GM12865 (cell line): ENCODE data around the gene RNMT.
A peak's percentile ranks its signal among the peaks of the same experiment; 100 is the strongest.

Source experiments
- DNase-seq: peaks from one replicate; pipeline ENCODE4 v3.0.0; 2010; ENCODE audit warnings: low read depth
- H3K4me3 ChIP-seq: 2 replicates; pipeline ENCODE4 v1.5.1; 2011; ENCODE audit warnings: mild to moderate bottlenecking, low read depth, low read length, control low read depth
- CTCF ChIP-seq: IDR thresholded peaks from 2 replicates; pipeline ENCODE4 v1.5.1; 2011; ENCODE audit warnings: low read length, control low read depth, low read depth, inconsistent platforms; ENCODE audit not compliant: insufficient read depth; ENCODE audit errors: missing control alignments

RNMT gene

GRCh38 chr18:13800505-13801259 is 74.2 kb downstream of the RNMT start:
- DNase-seq, result peak; percentile 14
- H3K4me3 ChIP-seq, result no peak overlapping the region
- TF ChIP-seq CTCF, result no peak

DNA sequence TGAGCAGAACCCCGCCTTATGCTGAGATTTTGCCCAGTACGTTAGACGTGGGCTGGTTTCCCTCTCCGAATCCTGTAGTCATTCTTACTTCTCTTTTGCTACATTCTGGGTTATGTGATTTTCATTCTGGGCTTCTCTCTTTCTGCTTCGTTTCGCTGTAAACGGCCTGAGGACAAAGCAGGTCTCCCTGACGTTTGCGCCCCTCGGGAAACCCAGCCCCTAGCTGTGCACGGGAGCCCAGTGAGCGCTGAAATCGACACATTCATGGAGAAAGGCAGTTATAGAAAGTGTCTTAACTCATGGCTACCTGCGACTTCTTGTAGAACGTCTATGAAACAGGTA is 74.8 kb downstream of the RNMT start:
- DNase-seq, result no peak
- no peak overlapping the region for H3K4me3 ChIP-seq
- no peak for TF ChIP-seq CTCF

GRCh38 chr18:13804305-13804704 is 77.8 kb downstream of the RNMT start:
- DNase-seq, result peak; percentile 47
- no peak for TF ChIP-seq CTCF
- no peak overlapping the region for H3K4me3 ChIP-seq

GRCh38 chr18:13808294-13809042 is 82.0 kb downstream of the RNMT start:
- no peak for DNase-seq
- H3K4me3 ChIP-seq, result no peak overlapping the region
- no peak for TF ChIP-seq CTCF

- DNase-seq, result no peak
- TF ChIP-seq CTCF, result no peak
- no peak overlapping the region for H3K4me3 ChIP-seq
These were observed 82.6 kb downstream of the RNMT start for GRCh38 chr18:13809043-13809430.

DNA sequence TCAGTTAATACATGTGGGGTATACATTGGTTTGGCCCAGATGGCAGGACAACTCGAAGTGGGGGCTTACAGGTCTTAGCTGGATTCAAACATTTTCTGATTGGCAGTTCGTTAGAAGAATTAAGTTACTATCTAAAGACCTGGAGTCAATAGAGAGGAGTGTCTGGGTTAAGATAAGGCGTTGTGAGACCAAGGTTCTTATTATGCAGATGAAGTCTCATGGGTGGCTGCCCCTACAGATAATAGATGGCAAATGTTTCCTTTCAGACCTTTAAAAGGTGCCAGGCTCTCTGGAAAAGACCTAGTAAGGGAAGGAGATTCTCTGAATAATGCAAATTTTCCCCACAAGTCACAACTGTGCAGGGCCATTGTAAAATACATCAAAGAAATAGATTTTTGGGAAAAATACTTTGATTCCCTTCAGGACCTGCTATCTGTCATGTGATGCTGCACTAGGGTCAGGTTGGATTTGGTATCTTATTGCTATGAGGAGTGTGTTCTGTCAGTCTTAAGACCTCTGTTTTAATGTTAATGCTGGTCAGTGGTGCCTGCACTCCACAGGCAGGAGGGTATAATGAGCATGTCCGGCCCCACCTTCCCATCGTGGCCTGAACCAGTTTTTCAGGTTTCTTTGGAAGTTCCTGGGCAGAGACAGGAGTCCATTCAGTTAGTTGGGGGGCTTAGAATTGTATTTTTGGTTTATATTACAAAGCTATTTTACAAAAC is 83.2 kb downstream of the RNMT start:
- no peak for DNase-seq

More for the DNA sequence above, 83.2 kb downstream of the RNMT start:
- TF ChIP-seq CTCF, result no peak
- H3K4me3 ChIP-seq, result no peak overlapping the region
